ENCODE data around the gene MT3. TPM values are rescaled to one million over a fixed set of nuclear protein-coding genes. Genes with fewer than 3 reads are reported as not detected.

MT3 gene
- total and polyA plus RNA-seq, 2 of the 13 experiments (the other 11 are each of a cell fraction or from before 2014, with no cell fraction given): not detected

GRCh38 chr16:56605475-56605874 is 16.1 kb downstream of the MT3 start:
- peaks cover 55% of the 10 kb centered on the region for H3K4me1 ChIP-seq (ENCODE audit: insufficient read depth, low read length)
- FAIRE-seq: no peak
- 48% methylated on average over 1 of the region's 1 CpG for whole genome bisulfite sequencing (ENCODE audit: low lambda C conversion rate)
- H4K20me1 ChIP-seq (ENCODE audit: insufficient read depth, low read length): no peaks in the 10 kb centered on the region
- no peaks in the 10 kb centered on the region for H3K9me3 ChIP-seq (ENCODE audit: low read length)
- CTCF ChIA-PET (ENCODE audit: low intra/inter-chr PET ratio, low total read pairs): no interaction called here
- POLR2A ChIA-PET: interaction anchor here (2.3 to 3.4 kb wide), 2 partner anchors 21 to 154 kb away, joined by 11 to 39 read pairs; partner anchors contain the start of genes MT1E, NUDT21 and OGFOD1
- no peaks in the 10 kb centered on the region for H3K79me2 ChIP-seq (ENCODE audit: insufficient read depth, low read length)
- no peaks in the 10 kb centered on the region for H3K36me3 ChIP-seq (replicated peaks in 1 of 2; ENCODE audit: control insufficient read depth in 1 of 2, insufficient read depth in 2 of 2, low read length in 2 of 2)
- intact Hi-C loops (cut with micrococcal nuclease; ENCODE audit: unreplicated experiment) (loop anchor here (10.0 kb wide), 2 partner anchors 49 to 259 kb away; partner anchors contain the start of genes MT1B, MT1F and SLC12A3), in situ Hi-C loops (cut with HindIII; ENCODE audit: extremely low pct_ligation_motif_present, low pct_unique_long_range_greater_than_20kb) (no loop called here)
- no peak overlapping the region for H3K27ac ChIP-seq (ENCODE audit: extremely low read length, insufficient read depth, low read length)
- TF ChIP-seq ZNF607 (CRISPR knock-in tag; IDR thresholded peaks at IDR 0.05; ENCODE audit: borderline replicate concordance) (0 out of 2 replicates have a peak, but pooled peaks have one; percentile 34), ATF4 (CRISPR knock-in tag; IDR thresholded peaks at IDR 0.05) (no peak), SP2 (CRISPR knock-in tag; IDR thresholded peaks at IDR 0.05) (0 out of 2 replicates have a peak, but pooled peaks have one; percentile 28), ZNF343 (CRISPR knock-in tag; IDR thresholded peaks at IDR 0.05) (no peak), ZNF329 (CRISPR knock-in tag; IDR thresholded peaks at IDR 0.05; ENCODE audit: low read depth) (peak; percentile 98), IRF9 (CRISPR knock-in tag; IDR thresholded peaks at IDR 0.05; ENCODE audit: borderline replicate concordance) (peak; percentile 32; the same call in 1 of the 2 replicates)
- peaks cover 0 to 7% of the 10 kb centered on the region in 2 experiments; a peak in 2 of 5 replicates for H3K27me3 ChIP-seq (ENCODE audit: control insufficient read depth in 1 of 2, insufficient read depth in 2 of 2, low read length in 2 of 2)
- peak overlapping the region; percentile 91; the same call in 1 of the 2 replicates for H3K4me2 ChIP-seq (ENCODE audit: low read depth, low read length)
- H3K9ac ChIP-seq (ENCODE audit: insufficient read depth, low read depth, low read length): no peak overlapping the region
- no peak overlapping the region for H2AFZ ChIP-seq (ENCODE audit: low read length)
- ATAC-seq: no peak
- no TSS peak for BruUV-seq (replicated peaks)
- no peak for DNase-seq (ENCODE audit: low spot score)
- H3K4me3 ChIP-seq (replicated peaks in 1 of 3; ENCODE audit: insufficient read depth in 1 of 3, low read depth in 2 of 3, low read length in 3 of 3): no peak overlapping the region

All from HepG2 (cell line).